ENCODE results near the gene ELMO1. TPM values are rescaled to one million over a fixed set of nuclear protein-coding genes. Genes with fewer than 3 reads are reported as not detected.
"Not testable (repeated sequence)": the region's sequence is repeated elsewhere in the genome, so short reads cannot be mapped to it uniquely, and the experiment has no call there.

ELMO1 gene
- total RNA-seq, 1 experiment from 2014 or later, result 24.0 TPM

DNA sequence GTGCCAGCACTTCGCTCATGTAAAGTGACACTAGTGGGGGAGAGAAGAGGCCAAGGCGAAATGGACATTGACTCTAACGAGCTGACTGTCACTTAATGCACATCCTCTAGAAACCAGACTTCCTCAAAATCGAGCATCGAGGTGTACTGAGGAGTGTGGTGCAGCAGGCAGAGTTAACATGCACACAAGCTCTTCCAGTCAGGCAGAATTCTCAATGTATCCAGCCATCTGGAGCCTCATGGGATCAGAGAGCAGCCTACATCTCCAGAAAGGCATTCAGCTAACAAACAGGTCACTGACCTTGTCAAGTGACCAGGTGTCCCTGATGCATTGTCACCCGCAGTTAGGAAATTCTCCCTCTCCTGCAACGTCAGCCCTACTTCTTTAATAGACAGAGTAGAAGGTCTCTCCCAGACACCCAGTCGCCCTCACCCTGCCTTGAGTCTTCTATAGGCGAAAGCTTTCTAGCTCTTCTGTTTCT is 464.6 kb downstream of the ELMO1 start:
- no peak for DNase-seq (ENCODE audit: low spot score)

DNA sequence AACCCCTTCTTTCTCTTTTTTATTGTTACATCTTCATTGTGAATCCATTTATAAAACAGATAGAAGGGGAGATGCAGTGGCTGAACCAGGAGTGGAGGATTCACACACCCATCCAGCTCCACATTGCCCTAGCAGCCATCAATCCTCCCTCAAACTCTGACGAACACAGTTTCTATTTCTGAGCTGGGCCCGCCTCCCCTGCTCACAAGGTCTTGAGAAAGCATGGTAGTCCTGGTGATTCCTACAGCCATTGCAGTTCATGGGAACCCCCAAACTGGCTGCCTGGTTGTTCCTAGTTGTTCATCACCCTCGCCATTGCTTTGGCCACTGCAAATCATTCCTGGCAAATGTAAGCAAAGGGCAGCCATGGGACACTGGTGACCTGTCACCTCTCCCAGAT is 465.9 kb downstream of the ELMO1 start:
- DNase-seq (ENCODE audit: low spot score), result no peak

DNA sequence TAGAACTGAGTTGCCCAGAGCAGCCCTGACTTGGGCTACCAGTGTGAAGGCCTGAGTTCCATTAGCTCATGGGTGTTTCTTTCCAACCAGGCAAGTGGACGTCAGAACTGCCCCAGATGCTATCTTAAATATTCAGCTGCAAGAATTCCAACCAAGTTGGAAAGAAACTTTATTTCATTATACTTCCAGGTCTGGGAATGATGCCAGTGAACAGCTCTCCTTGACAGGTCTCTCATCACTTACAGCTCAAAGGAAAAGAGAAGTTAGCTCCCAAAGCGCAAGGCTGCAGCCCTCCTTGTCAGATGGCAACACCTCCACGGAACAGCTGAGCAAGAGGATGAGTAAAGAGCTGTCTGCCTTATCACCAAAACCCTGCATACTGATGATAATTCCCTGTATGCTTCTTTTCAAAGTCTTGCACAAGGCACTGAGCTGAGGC is 468.8 kb downstream of the ELMO1 start:
- DNase-seq (ENCODE audit: low spot score), result peak; percentile 52

DNA sequence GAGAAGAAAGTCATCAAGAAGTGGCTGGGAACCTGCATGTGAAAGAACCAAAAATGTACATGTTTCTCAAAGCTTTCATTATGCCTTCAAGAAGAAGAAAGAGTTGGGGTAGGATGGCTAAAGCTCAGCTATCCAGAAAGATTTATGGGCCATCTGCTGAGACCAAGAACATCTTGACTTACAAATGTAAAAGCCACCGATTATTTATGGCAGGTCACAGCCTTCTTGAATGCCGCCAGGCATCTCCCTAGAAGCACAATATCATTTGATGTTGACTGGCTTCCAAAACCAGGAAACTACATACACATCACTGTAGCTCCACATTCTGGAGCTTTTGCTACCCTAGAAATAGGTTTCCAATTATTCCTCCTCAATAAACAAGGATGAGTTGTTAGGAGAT is 470.2 kb downstream of the ELMO1 start:
- DNase-seq (ENCODE audit: low spot score), result no peak

DNA sequence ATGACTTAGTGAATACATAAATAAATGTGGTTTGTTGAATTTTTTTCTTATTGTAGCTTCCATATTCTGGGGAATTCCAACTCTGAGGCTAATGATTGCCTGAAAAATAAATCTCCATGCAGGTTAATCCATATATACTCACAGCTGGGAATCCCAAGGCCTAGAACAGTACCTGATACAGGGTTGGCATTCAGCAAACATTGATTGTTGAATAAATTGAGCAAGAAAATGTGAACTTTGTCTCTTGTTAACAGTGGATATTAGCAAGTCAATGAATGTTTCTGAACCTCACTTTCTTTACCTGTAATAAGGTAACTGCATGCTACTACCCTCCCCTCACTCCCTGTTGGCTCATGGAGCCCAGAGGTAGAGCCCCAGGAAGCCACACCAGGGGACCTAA is 470.8 kb downstream of the ELMO1 start:
- no peak for DNase-seq (ENCODE audit: low spot score)

DNA sequence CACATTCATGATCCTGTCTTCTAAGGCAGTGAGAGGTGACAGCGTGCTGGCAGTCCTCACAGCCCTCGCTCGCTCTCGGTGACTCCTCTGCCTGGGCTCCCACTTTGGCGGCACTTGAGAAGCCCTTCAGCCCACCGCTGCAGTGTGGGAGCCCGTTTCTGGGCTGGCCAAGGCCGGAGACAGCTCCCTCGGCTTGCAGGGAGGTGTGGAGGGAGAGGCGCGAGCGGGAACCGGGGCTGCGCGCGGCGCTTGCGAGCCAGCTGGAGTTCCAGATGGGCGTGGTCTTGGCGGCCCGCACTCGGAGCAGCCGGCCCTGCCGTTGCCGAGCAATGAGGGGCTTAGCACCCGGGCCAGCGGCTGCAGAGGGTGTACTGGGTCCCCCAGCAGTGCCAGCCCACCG is 475.1 kb downstream of the ELMO1 start:
- not testable (repeated sequence) for DNase-seq (ENCODE audit: low spot score)

DNA sequence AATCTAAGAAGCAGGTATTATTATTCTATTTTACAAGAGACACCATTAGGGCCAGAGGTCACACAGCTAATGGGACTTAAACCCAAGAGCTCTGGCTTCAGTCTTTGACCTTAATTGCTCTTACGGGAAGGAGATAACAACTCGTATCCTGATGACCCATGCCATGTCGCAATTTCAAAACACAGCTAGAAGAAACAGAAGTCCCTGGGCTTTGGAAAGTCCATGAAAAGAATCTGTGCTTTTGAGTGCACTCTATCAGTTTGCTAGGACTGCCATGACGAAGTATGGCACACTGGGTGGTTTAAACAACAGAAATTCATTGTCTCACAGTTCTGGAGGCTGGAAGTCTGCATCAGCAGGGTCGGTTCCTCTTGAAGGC is 476.5 kb downstream of the ELMO1 start:
- no peak for DNase-seq (ENCODE audit: low spot score)

DNA sequence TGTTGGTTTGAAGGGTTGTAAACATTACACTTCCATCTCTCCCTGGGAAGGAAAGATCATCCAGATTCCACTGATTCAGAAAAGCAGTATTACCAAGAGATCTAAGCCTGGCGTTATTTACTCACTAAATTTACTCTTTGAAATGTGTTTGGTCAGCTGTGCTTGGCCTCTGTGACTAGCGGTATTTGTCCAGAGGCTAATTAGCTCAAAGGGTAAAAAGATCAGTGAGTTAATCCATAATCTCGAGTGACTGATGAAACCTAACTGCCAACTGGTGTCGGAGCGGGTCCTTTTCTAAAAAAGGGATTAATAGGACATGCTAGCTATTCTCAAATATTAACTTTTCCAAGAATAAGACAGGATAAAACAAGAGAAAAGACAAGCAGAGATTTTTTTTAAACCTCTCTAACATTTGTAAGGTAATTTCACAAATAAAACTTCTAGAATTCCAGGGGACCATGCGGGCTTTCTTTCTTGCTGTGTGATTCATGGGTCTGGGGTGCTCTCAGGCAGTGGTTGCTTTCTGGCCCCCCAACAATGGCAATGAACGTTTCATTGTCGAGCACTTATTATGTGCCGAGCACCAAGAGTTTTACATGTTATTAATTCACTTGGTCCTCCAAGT is 477.0 kb downstream of the ELMO1 start:
- DNase-seq (ENCODE audit: low spot score), result no peak

DNA sequence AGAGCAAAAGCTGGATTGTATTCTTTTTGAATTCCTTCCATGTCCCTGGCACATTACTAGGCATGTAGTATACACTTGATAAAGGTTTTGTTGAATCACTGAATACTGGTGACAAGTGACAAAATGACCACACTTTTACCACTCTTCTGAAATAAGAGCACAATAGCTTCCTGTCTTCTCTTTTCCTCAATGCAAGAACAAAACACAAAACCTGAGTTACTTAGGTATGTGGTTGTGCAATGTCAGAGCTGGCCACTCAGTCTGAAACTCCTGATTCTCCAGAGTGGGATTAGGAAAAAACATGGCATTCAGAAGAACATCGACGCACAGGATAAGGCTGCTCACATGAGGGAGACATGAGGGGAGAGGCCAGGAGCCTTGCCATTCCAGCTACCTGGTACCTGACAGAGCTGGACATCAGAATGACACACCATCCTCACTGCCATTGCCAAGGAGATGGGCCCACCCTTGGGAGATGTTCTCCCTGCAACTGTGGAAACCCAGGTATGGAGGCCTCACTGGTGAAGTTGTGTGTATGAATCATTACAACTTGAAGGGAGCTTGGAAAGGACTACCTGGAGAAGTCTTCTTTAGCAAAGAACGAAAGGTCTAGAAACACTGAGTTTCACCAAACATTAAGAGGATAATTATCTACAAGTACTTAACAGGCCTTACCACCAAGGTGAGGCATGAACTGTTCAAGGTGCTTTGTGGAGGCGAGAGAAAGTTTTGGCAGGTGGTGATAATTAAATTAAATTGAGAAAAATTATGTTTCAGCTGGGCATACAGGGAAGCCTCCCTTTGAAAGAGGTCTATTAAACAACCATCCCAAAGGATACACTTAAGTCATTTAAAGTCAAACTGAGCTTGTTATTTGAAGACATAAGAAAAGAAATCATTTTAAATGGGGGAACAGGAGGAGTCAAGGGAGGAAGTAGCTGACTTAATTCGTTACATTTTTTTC is 477.8 kb downstream of the ELMO1 start:
- no peak for DNase-seq (ENCODE audit: low spot score)

DNA sequence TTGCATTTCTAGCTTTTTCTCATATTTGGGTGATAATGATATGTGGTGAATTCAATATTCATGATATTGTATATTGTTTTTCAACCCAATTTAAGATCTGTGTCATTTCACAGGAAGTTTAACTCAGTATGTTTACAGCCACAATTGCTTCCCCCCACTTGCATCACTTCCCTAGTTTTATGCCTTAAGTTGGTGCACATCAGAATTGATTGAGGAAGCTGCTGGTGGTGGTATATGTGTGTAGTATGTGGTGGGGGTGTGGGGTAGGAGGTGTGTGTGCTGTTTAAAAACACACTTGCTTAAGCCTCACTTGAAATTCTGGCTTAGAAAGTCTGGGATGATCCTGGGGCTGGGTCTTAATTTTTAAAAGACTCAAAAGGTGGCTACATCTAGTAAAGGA is 479.3 kb downstream of the ELMO1 start:
- DNase-seq (ENCODE audit: low spot score), result no peak

DNA sequence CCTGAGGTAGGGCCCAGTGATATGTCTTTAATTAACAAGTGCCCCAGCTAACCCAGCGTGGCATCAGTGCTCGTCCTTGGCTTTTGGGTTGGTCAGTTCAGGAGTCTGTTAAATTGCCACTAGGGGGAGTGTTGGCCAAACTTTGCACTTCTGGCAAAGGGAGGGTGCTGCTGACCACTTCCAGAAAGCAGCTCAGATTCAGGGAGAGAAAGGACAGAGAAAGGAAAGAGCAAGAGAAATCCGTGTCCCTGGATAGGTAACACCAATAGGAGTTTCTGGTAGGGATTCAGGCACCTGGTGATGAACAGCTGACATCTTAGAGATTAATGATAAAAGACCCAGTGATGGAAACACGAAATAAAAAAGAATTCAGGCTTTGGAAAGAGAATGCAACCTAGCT is 481.3 kb downstream of the ELMO1 start:
- DNase-seq (ENCODE audit: low spot score), result peak; percentile 87

DNA sequence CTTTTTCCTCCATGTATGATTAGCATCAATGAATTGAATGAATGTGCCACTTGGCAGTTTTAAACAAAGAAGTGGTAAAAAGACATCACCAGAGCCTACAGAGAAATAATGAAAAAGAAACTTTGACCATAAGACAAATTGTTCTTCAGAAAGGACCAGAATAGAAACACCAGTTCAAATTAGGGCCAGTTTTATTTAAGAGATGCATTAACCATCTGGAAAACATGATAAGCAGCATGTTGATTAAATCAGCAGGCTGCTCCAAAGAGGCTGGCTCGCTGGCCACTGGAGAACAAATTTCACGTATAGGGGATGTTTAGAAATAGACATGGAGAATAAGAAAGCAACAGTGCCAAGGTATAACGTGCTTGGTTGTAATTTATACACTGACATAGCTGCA is 482.0 kb downstream of the ELMO1 start:
- DNase-seq (ENCODE audit: low spot score), result no peak

DNA sequence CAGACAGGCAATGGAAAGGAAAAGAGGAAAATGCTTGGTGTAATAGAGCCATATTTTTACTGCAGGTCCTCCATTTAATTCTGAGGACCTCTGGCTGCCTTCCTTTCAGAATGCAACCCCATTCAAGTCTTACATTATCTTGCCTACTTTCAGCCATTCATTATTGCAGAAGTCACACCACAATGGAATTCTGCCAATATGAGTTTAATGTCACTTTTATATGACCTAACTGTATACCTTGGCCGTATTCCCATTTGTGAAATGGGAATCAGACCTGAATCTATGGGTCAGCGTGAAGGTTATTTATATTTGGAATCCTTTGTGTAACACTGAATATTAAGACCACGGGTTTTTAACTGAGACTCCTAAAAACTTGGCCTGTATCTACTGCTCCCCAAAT is 482.6 kb downstream of the ELMO1 start:
- DNase-seq (ENCODE audit: low spot score), result no peak

DNA sequence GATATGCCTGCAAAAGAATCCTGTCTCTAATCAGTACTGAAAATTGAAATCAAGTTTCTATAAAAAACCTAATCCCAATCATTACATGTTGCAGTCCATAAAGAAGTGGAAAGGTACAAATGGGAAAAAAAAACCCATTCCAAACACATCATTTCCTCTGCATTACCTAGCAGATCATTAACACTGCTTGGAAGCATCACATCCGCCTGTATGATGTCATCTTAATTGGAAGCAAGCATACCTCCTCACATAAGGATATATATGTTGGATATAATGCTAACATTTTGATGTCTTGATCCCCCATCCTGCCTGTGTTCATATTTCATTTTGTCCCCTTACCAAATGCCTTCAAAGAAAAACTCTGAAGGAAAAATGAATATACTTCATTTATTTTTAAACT is 483.0 kb downstream of the ELMO1 start:
- no peak for DNase-seq (ENCODE audit: low spot score)

DNA sequence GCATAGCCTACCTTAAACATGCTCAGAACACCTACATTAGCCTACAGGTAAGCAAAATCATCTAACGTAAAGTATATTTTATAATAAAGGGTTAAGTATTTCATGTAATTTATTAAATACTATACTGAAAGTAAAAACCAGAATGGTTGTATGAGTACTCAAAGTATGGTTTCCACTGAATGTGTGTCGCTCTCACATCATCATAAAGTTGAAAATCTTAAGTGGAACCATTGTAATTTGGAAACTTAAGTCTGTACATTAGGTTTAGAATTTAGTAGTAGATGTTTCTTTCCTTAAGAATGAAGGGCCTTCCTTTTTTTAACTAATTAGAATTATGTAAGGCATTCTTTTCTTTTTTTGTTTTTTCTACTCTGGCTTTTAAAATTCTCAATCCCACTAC is 484.4 kb downstream of the ELMO1 start:
- DNase-seq (ENCODE audit: low spot score), result no peak

DNA sequence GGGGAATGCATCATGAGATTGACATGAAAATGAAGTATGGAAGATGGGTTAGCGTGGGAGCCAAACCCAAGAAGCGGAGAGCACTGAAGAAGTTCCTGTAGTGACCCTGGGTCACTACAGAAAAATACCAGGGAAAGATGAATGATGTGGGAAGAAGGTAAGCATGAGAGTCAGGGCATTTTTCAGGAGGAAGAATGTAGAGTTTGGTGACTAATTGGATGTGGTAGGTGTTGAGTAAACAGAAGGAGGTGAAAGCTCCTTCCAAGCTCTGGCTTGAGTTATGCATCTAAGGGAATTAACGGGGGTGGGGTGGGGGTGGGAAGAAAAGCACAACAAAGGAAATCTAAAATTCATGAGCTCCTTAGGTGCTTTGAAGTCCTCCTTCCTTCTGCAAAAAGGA is 486.3 kb downstream of the ELMO1 start:
- peak; percentile 84 for DNase-seq (ENCODE audit: low spot score)

DNA sequence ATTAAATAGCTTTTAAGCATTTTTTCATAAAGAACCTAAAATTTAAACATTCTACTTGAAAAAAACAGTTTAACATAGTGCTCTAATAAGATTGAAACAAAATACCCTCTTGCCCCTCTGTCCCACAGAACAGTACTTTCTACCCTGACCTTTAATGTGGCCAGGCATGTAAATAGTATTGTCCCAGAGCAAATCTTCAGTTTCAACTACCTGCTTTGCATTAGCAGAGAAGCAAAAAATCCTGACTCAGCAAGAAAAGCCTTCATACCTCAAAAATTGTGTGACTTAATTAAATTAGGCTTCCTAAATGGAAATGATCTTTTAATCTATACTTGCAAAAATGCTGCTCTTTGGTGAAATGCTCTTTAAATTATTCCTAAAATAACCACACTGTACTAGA is 487.0 kb downstream of the ELMO1 start:
- DNase-seq (ENCODE audit: low spot score), result no peak

DNA sequence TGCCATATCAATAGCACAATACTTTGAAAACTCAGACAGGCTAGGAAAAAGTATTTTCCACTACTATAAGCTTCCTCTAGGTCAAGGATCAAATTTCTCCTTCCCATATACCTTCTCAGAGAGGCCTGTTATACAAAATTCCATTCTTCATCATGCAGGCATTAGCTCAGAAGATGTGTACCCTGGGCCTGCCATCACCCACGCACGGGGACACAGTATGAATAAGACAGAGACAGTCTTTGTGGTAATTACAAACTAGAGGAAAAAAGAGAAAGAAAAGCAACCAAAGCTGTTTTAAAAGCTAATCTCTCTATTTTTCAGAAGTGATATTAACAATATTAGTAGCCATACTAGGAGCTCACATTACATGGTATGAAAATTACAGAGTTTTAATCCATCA is 487.6 kb downstream of the ELMO1 start:
- no peak for DNase-seq (ENCODE audit: low spot score)

DNA sequence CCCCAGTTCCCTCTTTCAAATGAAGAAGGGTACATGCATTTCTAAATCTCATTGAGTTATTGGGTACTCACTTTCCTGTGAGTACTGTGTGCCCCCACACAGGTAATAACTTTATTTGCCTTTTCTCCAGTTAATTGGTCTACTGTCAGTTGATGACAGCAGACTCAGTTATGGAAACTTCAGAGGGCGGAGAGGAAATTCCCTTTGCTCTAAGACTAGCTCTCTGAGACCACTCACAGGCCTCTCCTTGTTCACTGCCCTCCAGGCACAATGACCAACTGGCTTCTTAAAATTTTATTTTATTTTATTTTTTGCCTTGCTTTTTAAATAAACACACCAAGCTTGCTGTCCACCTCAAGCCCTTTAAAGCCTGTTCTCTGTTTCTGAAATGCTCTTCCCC is 488.6 kb downstream of the ELMO1 start:
- no peak for DNase-seq (ENCODE audit: low spot score)

DNA sequence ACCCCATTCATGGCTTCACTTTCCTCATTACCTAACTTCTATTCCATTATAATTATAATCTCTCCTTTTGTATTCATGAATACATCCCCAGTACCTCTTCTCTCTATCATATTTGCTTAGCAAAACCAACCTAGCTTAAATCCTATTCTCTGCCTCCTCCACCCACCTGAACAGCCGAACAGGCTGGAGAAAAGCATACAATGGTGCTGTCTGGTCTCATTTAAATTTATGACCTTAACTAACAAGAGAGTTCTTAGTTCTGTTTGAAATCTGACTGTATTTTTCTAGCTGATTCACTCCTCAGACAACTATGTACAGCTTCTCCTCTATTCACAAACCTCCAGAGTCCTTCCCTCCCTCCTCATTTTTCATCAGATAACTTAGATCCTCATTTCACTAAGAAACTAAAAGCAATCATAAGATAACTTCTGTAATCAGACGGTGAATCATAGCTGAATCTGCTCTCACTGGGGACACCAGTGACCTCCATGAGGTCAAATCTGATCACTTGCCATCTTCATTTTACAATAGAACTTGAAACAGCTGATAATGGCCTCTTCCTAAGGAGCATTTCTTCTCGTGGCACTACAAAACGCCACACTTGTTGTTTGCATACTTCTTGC is 490.4 kb downstream of the ELMO1 start:
- peak; percentile 24 for DNase-seq (ENCODE audit: low spot score)

DNA sequence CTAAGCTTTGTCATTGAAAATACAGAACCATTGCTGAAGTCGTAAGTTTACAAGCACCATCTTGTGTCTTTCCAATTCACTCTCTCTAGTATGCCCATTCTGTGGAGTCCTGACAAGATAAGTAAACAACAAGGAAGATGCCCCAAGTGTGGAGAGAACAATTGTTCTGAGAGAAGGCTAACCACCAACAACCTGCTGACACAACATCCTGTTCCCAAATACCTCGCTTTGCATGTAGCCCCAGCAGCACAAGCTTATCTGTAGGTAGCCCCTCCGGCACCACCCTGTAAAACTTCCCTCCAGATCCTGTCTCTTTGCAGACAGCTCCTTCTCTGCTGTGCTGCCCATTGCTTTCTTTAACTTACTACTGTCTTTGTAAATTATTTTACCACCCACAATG is 491.0 kb downstream of the ELMO1 start:
- no peak for DNase-seq (ENCODE audit: low spot score)

DNA sequence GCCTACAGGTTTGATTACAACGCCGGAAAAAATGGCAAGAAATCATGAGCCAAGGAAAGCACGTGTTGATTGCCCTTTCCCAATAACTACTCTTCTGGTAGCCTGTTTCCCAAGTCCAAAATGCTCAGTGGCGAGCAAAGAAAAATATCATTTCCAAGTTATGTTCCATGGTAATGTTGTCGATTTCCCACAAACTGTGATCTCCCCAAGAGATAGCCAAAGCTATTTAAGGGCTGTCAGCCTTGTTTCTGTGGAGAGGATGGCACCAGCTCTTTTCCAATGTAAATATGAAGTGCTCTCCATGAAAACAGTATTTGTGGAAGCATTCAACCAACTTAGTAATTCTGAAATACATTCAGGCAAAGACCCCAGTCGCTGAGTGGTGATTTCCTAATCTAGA is 491.9 kb downstream of the ELMO1 start:
- no peak for DNase-seq (ENCODE audit: low spot score)

All from A172 (cell line).